ENCODE data around the gene SLC9A8. TPM values are rescaled to one million over a fixed set of nuclear protein-coding genes. Genes with fewer than 3 reads are reported as not detected.

SLC9A8 gene
- total RNA-seq, 1 experiment from 2014 or later = 6.7 TPM

DNA sequence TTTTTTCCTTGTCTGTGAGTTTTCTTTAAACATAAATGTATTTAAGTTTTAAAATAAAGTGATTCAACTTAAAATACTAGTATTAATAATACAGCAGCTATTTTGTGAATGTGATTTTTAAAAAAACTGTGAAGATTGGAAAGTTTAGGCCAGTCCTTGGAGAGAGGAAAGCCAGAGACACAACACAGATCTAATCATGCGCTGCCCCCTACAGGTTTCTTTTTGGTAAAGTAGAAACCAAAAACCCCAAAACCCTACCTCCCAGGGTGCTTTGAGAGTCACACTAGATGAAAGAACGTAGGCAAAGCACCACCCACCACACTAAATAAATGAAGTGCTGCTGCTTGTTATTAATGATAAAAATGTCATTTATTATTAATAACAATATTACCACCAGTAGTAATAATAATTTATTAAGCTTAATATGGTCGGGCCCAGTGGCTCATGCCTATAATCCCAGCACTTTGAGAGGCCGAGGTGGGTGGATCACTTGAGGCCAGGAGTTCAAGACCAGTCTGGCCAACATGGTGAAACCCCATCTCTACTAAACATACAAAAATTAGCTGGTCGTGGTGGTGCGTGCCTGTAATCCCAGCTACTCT lies 33.7 kb downstream of the SLC9A8 start:
- Histone ChIP-seq H3K4me1 (ENCODE audit: control insufficient read depth in 1 of 2, insufficient read depth in 2 of 2, low read length in 2 of 2) (no peaks in the 10 kb centered on the region), H4K20me1 (ENCODE audit: insufficient read depth) (no peaks in the 10 kb centered on the region), H3K27ac (ENCODE audit: low read depth, low read length) (no peak overlapping the region), H3K9ac (ENCODE audit: low read length) (no peak overlapping the region), H3K9me2 (ENCODE audit: insufficient read depth) (no peaks in the 10 kb centered on the region), H3K4me2 (ENCODE audit: low read length) (no peak overlapping the region), H3K27me3 (ENCODE audit: insufficient read depth, low read length) (no peaks in the 10 kb centered on the region), H3K4me3 (replicated peaks in 1 of 2; ENCODE audit: low read depth in 1 of 2, low read length in 2 of 2) (no peak overlapping the region), H2AFZ (ENCODE audit: low read depth, low read length, poor library complexity, severe bottlenecking) (no peak overlapping the region), H3K9me3 (ENCODE audit: control insufficient read depth in 1 of 2, insufficient read depth in 1 of 2, low read depth in 1 of 2, low read length in 2 of 2) (no peaks in the 10 kb centered on the region), H3K36me3 (ENCODE audit: control insufficient read depth in 1 of 2, insufficient read depth in 2 of 2, low read length in 2 of 2) (peaks cover 6 to 12% of the 10 kb centered on the region in 2 experiments; a peak in 3 of 4 replicates), H3K79me2 (ENCODE audit: insufficient read depth, low read length) (no peaks in the 10 kb centered on the region)
- ChIA-PET POLR2A (no interaction called here), CTCF (interaction anchor here (0.7 to 5.0 kb wide), 13 partner anchors 10 to 461 kb away, joined by 3 to 43 read pairs (median 4); no protein-coding TSS in a partner anchor), RAD21 (ENCODE audit: low non-redundant PET in 1 of 2, low total read pairs in 2 of 2, uncharacterized antibody in 2 of 2, unreplicated experiment in 2 of 2) (interaction anchor here in 1 of 2 experiments (1.1 to 1.6 kb wide), 2 partner anchors 236 to 305 kb away, joined by 4 read pairs; no protein-coding TSS in a partner anchor)
- no TSS peak for BruUV-seq (replicated peaks)
- intact Hi-C loops (cut with micrococcal nuclease) = loop anchor here (1.0 to 10.0 kb wide), 2 partner anchors 235 to 512 kb away; no protein-coding TSS in a partner anchor
- peak; percentile 90 for ATAC-seq
- peak; percentile 16 for DNase-seq (ENCODE audit: low read depth, low spot score)
- TF ChIP-seq, protein P1, sequence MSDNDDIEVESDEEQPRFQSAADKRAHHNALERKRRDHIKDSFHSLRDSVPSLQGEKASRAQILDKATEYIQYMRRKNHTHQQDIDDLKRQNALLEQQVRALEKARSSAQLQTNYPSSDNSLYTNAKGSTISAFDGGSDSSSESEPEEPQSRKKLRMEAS (IDR thresholded peaks at IDR 0.05) = no peak
- TF ChIP-seq REST (IDR thresholded peaks at IDR 0.05; ENCODE audit: low read depth) = no peak
- no peak for TF ChIP-seq SRF (IDR thresholded peaks at IDR 0.05; ENCODE audit: low read depth)
- TF ChIP-seq, protein P2, sequence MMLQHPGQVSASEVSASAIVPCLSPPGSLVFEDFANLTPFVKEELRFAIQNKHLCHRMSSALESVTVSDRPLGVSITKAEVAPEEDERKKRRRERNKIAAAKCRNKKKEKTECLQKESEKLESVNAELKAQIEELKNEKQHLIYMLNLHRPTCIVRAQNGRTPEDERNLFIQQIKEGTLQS (IDR thresholded peaks at IDR 0.05) = no peak
- no peak for TF ChIP-seq POLR2A (IDR thresholded peaks at IDR 0.05; ENCODE audit: borderline replicate concordance, extremely low read depth, insufficient read depth, insufficient read length)
- TF ChIP-seq RAD21 (IDR thresholded peaks at IDR 0.05; ENCODE audit: low read depth) = peak; percentile 82
- TF ChIP-seq, protein P3, sequence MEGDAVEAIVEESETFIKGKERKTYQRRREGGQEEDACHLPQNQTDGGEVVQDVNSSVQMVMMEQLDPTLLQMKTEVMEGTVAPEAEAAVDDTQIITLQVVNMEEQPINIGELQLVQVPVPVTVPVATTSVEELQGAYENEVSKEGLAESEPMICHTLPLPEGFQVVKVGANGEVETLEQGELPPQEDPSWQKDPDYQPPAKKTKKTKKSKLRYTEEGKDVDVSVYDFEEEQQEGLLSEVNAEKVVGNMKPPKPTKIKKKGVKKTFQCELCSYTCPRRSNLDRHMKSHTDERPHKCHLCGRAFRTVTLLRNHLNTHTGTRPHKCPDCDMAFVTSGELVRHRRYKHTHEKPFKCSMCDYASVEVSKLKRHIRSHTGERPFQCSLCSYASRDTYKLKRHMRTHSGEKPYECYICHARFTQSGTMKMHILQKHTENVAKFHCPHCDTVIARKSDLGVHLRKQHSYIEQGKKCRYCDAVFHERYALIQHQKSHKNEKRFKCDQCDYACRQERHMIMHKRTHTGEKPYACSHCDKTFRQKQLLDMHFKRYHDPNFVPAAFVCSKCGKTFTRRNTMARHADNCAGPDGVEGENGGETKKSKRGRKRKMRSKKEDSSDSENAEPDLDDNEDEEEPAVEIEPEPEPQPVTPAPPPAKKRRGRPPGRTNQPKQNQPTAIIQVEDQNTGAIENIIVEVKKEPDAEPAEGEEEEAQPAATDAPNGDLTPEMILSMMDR (IDR thresholded peaks at IDR 0.05 in 2 of 3, conservative IDR thresholded peaks at IDR 0.05 in 1 of 3; ENCODE audit: borderline replicate concordance in 1 of 3, insufficient read depth in 1 of 3, low read depth in 2 of 3, low read length in 2 of 3) = peak; percentile 51 to 82 (median 65)
- TF ChIP-seq FOSL1 (IDR thresholded peaks at IDR 0.05; ENCODE audit: low read depth) = no peak
- no peak for TF ChIP-seq ZFX (IDR thresholded peaks at IDR 0.05)
- no peak for TF ChIP-seq TCF7L2 (IDR thresholded peaks at IDR 0.05; ENCODE audit: borderline replicate concordance, extremely low read depth, insufficient read depth, insufficient read length)
- no peak for TF ChIP-seq POLR2AphosphoS5 (IDR thresholded peaks at IDR 0.05; ENCODE audit: low read depth, low read length)
- no peak for TF ChIP-seq EZH2 (IDR thresholded peaks at IDR 0.05)
- no peak for TF ChIP-seq ELF1 (IDR thresholded peaks at IDR 0.05; ENCODE audit: borderline replicate concordance, low read depth)
- TF ChIP-seq EGR1 (IDR thresholded peaks at IDR 0.05; ENCODE audit: low read depth) = no peak
- TF ChIP-seq, protein P4, sequence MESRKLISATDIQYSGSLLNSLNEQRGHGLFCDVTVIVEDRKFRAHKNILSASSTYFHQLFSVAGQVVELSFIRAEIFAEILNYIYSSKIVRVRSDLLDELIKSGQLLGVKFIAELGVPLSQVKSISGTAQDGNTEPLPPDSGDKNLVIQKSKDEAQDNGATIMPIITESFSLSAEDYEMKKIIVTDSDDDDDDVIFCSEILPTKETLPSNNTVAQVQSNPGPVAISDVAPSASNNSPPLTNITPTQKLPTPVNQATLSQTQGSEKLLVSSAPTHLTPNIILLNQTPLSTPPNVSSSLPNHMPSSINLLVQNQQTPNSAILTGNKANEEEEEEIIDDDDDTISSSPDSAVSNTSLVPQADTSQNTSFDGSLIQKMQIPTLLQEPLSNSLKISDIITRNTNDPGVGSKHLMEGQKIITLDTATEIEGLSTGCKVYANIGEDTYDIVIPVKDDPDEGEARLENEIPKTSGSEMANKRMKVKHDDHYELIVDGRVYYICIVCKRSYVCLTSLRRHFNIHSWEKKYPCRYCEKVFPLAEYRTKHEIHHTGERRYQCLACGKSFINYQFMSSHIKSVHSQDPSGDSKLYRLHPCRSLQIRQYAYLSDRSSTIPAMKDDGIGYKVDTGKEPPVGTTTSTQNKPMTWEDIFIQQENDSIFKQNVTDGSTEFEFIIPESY (IDR thresholded peaks at IDR 0.05; ENCODE audit: extremely low read depth, insufficient replicate concordance, low read length) = no peak
